OCI-LY1 (cell line): Measurements from ENCODE around the gene CKB.

Experiments
- H2AFZ ChIP-seq: fragments of 200-600 bp; sonication (generic), shearing (Covaris generic); 2 replicates; pipeline ENCODE4 v1.6.0; 2014; ENCODE audit warnings: antibody characterized with exemption, mild to moderate bottlenecking, low read length
- H3F3A ChIP-seq: fragments of 200-600 bp; sonication (generic), shearing (Covaris generic); 2 replicates; pipeline ENCODE4 v1.6.0; 2014; ENCODE audit warnings: mild to moderate bottlenecking, antibody characterized with exemption, low read length, moderate library complexity; ENCODE audit not compliant: insufficient read depth
- H3K27ac ChIP-seq: fragments of 200-600 bp; sonication (generic); 2 replicates; pipeline ENCODE4 v1.5.1; 2014; ENCODE audit warnings: low read length, mixed run types, mild to moderate bottlenecking, low read depth; ENCODE audit not compliant: poor library complexity, severe bottlenecking
- H3K27me3 ChIP-seq: fragments of 200-600 bp; sonication (generic); 2 replicates; pipeline ENCODE4 v1.6.0; 2014; ENCODE audit warnings: antibody characterized with exemption, mild to moderate bottlenecking, low read length, moderate library complexity; ENCODE audit not compliant: insufficient read depth
- H3K36me3 ChIP-seq: fragments of 200-600 bp; sonication (generic); 2 replicates; pipeline ENCODE4 v1.6.1; 2014; ENCODE audit warnings: mild to moderate bottlenecking, antibody characterized with exemption, low read length, moderate library complexity, mixed read lengths; ENCODE audit not compliant: insufficient read depth
- H3K4me1 ChIP-seq: fragments of 200-600 bp; sonication (generic); 2 replicates; pipeline ENCODE4 v1.5.1; 2014; ENCODE audit warnings: mild to moderate bottlenecking, low read length, moderate library complexity; ENCODE audit not compliant: insufficient read depth, severe bottlenecking
- H3K4me2 ChIP-seq: fragments of 200-600 bp; sonication (generic), shearing (Covaris generic); 2 replicates; pipeline ENCODE4 v1.6.1; 2014; ENCODE audit warnings: low read length
- H3K4me3 ChIP-seq: fragments of 200-600 bp; sonication (generic); 2 replicates; pipeline ENCODE4 v1.5.1; 2014; ENCODE audit warnings: low read length, low read depth, mild to moderate bottlenecking, mixed read lengths; ENCODE audit not compliant: poor library complexity, severe bottlenecking
- H3K79me2 ChIP-seq: fragments of 200-600 bp; shearing (Covaris generic); 2 replicates; pipeline ENCODE4 v1.6.1; 2016; ENCODE audit warnings: mixed run types, low read length, mixed read lengths; ENCODE audit not compliant: insufficient read depth
- H3K9ac ChIP-seq: fragments of 200-600 bp; sonication (generic), shearing (Covaris generic); 2 replicates; pipeline ENCODE4 v1.6.1; 2014; ENCODE audit warnings: mild to moderate bottlenecking, low read length, mixed read lengths
- H3K9me2 ChIP-seq: fragments of 200-600 bp; sonication (generic), shearing (Covaris generic); 2 replicates; pipeline ENCODE4 v1.6.1; 2014; ENCODE audit warnings: low read depth, mild to moderate bottlenecking, low read length, mixed read lengths
- H3K9me3 ChIP-seq: fragments of 200-600 bp; shearing (Covaris generic); 2 replicates; pipeline ENCODE4 v1.6.1; 2014; ENCODE audit warnings: low read length, mixed read lengths
- H4K20me1 ChIP-seq: fragments of 200-600 bp; sonication (generic), shearing (Covaris generic); 2 replicates; pipeline ENCODE4 v1.6.0; 2016; ENCODE audit warnings: mild to moderate bottlenecking, low read length; ENCODE audit not compliant: insufficient read depth
- CTCF ChIP-seq: fragments of 200-600 bp; sonication (generic), shearing (Covaris generic); IDR thresholded peaks from 2 replicates; pipeline ENCODE4 v1.5.1; 2017; ENCODE audit warnings: mild to moderate bottlenecking, antibody characterized with exemption, low read length, moderate library complexity, mixed read lengths
- EZH2 ChIP-seq: fragments of 200-600 bp; sonication (generic), shearing (Covaris generic); IDR thresholded peaks from 2 replicates; pipeline ENCODE4 v1.8.0; 2017; ENCODE audit warnings: borderline replicate concordance, mixed run types, mild to moderate bottlenecking, antibody characterized with exemption, low read length, moderate library complexity, mixed read lengths

Gene CKB

GRCh38 chr14:103563844-103564505, 41.3 kb upstream of the CKB start:
- H3K27me3 ChIP-seq = no peaks in the 10 kb centered on the region
- H3K36me3 ChIP-seq = peaks cover 20% of the 10 kb centered on the region
- no peak overlapping the region for H2AFZ ChIP-seq
- H3K9me3 ChIP-seq = no peaks in the 10 kb centered on the region
- no peak for TF ChIP-seq CTCF
- no peak for TF ChIP-seq EZH2
- no peaks in the 10 kb centered on the region; the same call in 1 of the 2 replicates for H4K20me1 ChIP-seq
- H3K27ac ChIP-seq = peak overlapping the region; percentile 47
- peaks cover 71% of the 10 kb centered on the region for H3K79me2 ChIP-seq
- no peaks in the 10 kb centered on the region for H3F3A ChIP-seq
- peak overlapping the region; percentile 100 for H3K4me2 ChIP-seq
- no peaks in the 10 kb centered on the region for H3K9me2 ChIP-seq
- peak overlapping the region; percentile 82 for H3K9ac ChIP-seq
- H3K4me1 ChIP-seq = peaks cover 46% of the 10 kb centered on the region
- peak overlapping the region; percentile 82 for H3K4me3 ChIP-seq

- Histone ChIP-seq H3K9me3 (no peaks in the 10 kb centered on the region), H3K4me2 (peak overlapping the region; percentile 100), H3F3A (no peaks in the 10 kb centered on the region), H2AFZ (peak overlapping the region; percentile 56; the same call in 1 of the 2 replicates), H3K36me3 (peaks cover 28% of the 10 kb centered on the region), H3K79me2 (peaks cover 75% of the 10 kb centered on the region), H3K9me2 (no peaks in the 10 kb centered on the region), H3K27ac (peak overlapping the region; percentile 47), H3K9ac (peak overlapping the region; percentile 82), H3K4me1 (peaks cover 45% of the 10 kb centered on the region), H3K4me3 (peak overlapping the region; percentile 82), H3K27me3 (no peaks in the 10 kb centered on the region), H4K20me1 (no peaks in the 10 kb centered on the region; the same call in 1 of the 2 replicates)
- TF ChIP-seq EZH2 (no peak), CTCF (no peak)
Observed at GRCh38 chr14:103563226-103563620, 40.6 kb upstream of the CKB start.

- Histone ChIP-seq H3F3A (no peaks in the 10 kb centered on the region), H3K36me3 (peaks cover 33% of the 10 kb centered on the region), H3K27me3 (no peaks in the 10 kb centered on the region), H3K79me2 (peaks cover 71% of the 10 kb centered on the region), H3K9ac (peak within 1 kb of the TSS; percentile 82), H3K9me2 (no peaks in the 10 kb centered on the region), H3K4me2 (peak within 1 kb of the TSS; percentile 100), H3K4me1 (peaks cover 41% of the 10 kb centered on the region), H2AFZ (peak within 1 kb of the TSS; percentile 56; the same call in 1 of the 2 replicates), H3K9me3 (no peaks in the 10 kb centered on the region), H3K27ac (peak within 1 kb of the TSS; percentile 47), H3K4me3 (peak within 1 kb of the TSS; percentile 82), H4K20me1 (no peaks in the 10 kb centered on the region; the same call in 1 of the 2 replicates)
- TF ChIP-seq EZH2 (no peak), CTCF (no peak)
Observed at GRCh38 chr14:103562429-103563225, 40.0 kb upstream of the CKB start, which contains the start of the genes BAG5 and COA8. BAG5 (minus strand) TSS chr14:103562657; CDS start chr14:103561164, 1,493 bp downstream. COA8 (plus strand) TSS chr14:103562960; CDS start chr14:103563002, 42 bp downstream.
